Kidney epithelial cell (primary cell): ENCODE data around the gene INO80B. TPM values are rescaled to one million over a fixed set of nuclear protein-coding genes. Genes with fewer than 3 reads are reported as not detected.

ENCODE experiments used
- DNase-seq: peaks from one replicate; pipeline ENCODE4 v3.0.0-alpha.2; 2010; ENCODE audit warnings: low read depth
- H3K27me3 ChIP-seq: 2 replicates; pipeline ENCODE4 v1.6.0; 2011; ENCODE audit warnings: low read length; ENCODE audit not compliant: control insufficient read depth, insufficient read depth
- H3K36me3 ChIP-seq: 2 replicates; pipeline ENCODE4 v1.5.1; 2011; ENCODE audit warnings: low read length; ENCODE audit not compliant: control insufficient read depth, insufficient read depth
- H3K4me3 ChIP-seq: 2 replicates; pipeline ENCODE4 v1.5.1; 2011; ENCODE audit warnings: low read depth, mild to moderate bottlenecking, control low read depth, low read length
- total RNA-seq: library from RNA; depleted of rRNA; stranded (reverse); fragments of >200 nt; gene quantifications from 2 replicates; pipeline ENCODE4 v1.2.3, GENCODE V29; 2015
- TF ChIP-seq, protein P1 (sequence below): IDR thresholded peaks from 2 replicates; pipeline ENCODE4 v1.5.1; 2011; ENCODE audit warnings: mild to moderate bottlenecking, moderate library complexity, low read length, control low read depth, inconsistent platforms; ENCODE audit not compliant: insufficient read depth, poor library complexity, severe bottlenecking

The INO80B gene
- total RNA-seq, 1 donor from 2014 or later = 31.3 TPM

DNA sequence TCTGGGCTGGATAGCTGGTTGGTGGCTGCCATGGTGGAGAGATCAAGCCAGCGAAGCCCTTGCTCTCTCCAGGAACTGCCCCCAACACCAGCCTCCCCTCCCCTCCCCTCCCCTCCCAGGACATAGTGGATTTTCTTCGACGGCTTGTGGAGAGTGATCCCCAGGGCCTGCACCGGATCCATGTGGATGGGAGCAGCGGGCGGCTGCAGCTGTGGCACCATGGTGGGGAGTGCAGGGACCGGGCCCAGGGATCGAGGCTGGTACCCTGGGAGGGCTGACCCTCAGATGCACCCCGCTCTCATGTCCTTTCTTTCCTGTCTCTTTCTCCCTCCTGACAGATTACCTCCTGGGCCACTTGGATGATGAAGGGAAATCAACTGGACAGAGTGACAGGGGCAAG, 35.0 kb downstream of the INO80B start:
- Histone ChIP-seq H3K4me3 (no peak overlapping the region), H3K27me3 (no peaks in the 10 kb centered on the region), H3K36me3 (peaks cover 1% of the 10 kb centered on the region)
- DNase-seq = no peak
- TF ChIP-seq, protein P1, sequence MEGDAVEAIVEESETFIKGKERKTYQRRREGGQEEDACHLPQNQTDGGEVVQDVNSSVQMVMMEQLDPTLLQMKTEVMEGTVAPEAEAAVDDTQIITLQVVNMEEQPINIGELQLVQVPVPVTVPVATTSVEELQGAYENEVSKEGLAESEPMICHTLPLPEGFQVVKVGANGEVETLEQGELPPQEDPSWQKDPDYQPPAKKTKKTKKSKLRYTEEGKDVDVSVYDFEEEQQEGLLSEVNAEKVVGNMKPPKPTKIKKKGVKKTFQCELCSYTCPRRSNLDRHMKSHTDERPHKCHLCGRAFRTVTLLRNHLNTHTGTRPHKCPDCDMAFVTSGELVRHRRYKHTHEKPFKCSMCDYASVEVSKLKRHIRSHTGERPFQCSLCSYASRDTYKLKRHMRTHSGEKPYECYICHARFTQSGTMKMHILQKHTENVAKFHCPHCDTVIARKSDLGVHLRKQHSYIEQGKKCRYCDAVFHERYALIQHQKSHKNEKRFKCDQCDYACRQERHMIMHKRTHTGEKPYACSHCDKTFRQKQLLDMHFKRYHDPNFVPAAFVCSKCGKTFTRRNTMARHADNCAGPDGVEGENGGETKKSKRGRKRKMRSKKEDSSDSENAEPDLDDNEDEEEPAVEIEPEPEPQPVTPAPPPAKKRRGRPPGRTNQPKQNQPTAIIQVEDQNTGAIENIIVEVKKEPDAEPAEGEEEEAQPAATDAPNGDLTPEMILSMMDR = no peak

GRCh38 chr2:74491648-74492544, 37.0 kb downstream of the INO80B start:
- TF ChIP-seq, protein P1 = no peak
- Histone ChIP-seq H3K36me3 (peaks cover 1% of the 10 kb centered on the region), H3K27me3 (no peaks in the 10 kb centered on the region), H3K4me3 (no peak overlapping the region)
- DNase-seq = no peak

- Histone ChIP-seq H3K36me3 (peaks cover 1% of the 10 kb centered on the region), H3K27me3 (peaks cover 12% of the 10 kb centered on the region), H3K4me3 (no peak overlapping the region)
- TF ChIP-seq, protein P1 = no peak
- DNase-seq = no peak
Measured at GRCh38 chr2:74493546-74493945, 38.7 kb downstream of the INO80B start.

DNA sequence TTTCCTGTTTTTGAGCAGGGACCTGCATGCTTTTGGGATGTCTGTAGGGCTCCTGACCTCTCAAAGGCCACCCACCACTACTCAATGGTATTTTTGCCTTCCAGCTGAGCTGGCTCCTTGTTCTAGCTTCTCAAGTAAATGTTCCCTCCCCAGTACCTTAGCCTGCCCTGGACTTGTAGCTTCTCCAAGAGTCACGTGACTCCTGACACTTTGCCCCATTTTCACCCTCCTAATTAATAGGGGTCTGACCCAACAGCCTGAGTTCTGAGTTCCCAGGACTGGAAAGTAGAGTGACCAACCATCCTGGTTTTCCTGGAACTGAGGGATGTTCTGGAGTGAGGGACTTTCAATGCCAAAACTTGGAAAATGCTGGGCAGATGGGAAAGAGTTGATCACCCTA, 40.6 kb downstream of the INO80B start:
- peaks cover 1% of the 10 kb centered on the region for H3K36me3 ChIP-seq
- H3K4me3 ChIP-seq = no peak overlapping the region
- DNase-seq = no peak
- TF ChIP-seq, protein P1 = no peak
- H3K27me3 ChIP-seq = peaks cover 31% of the 10 kb centered on the region

DNA sequence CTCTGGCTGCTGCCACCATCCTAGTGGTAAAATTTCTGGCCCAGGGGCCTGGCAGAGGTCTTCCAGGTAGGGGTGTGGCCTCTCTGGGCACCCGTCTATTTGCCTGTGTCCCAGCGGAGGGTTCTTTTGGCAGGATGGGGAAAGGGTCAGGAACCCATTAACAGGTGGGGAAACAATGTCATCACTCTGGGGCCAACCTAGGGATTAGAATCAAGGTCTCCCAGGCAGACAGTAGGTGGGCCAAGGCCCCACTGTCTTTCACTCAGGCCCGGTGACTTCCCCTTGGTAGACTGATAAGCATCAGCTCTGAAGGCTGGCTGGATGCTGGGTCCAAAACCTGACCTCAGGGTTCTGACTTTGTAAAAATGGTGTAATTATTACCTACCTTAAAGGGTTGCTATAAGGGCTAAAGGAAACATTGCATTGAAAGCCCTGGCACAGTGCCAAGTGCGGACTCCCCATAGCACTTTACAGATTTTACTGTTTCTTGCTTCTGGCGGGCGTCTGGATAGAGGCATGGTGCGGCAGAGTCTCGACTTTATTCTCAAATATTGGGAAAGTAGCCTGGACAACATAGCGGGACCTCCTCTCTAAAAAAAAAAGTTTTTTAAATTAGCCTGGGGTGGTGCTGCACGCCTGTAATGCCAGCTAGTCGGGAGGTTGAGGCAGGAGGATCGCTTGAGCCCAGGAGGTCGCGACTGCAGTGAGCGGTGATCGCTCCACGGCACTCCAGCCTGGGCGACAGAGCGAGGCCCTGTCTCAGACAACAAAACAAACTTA, 42.3 kb downstream of the INO80B start:
- Histone ChIP-seq H3K27me3 (peaks cover 44% of the 10 kb centered on the region), H3K4me3 (no peak overlapping the region), H3K36me3 (peaks cover 1% of the 10 kb centered on the region)
- TF ChIP-seq, protein P1 = no peak
- DNase-seq = no peak
